Mesendoderm (in vitro differentiated cells): ENCODE results near the gene ABTB2.
"Not testable (repeated sequence)": the region's sequence is repeated elsewhere in the genome, so short reads cannot be mapped to it uniquely, and the experiment has no call there.

Experiments
- DNase-seq: peaks from one replicate; pipeline ENCODE4 v3.0.0; 2013
- H2AK5ac ChIP-seq: 2 replicates; pipeline ENCODE4 v1.6.1; 2013; ENCODE audit warnings: low read length, inconsistent platforms
- H2BK120ac ChIP-seq: 2 replicates; pipeline ENCODE4 v1.6.1; 2013; ENCODE audit warnings: low read depth, mild to moderate bottlenecking, low read length, moderate library complexity, mixed read lengths
- H2BK15ac ChIP-seq: replicated peaks from 2 replicates; pipeline ENCODE4 v1.6.1; 2013; ENCODE audit warnings: low read depth, mild to moderate bottlenecking, moderate library complexity
- H2BK5ac ChIP-seq: 2 replicates; pipeline ENCODE4 v1.6.1; 2013; ENCODE audit warnings: low read length, inconsistent platforms
- H3K18ac ChIP-seq: 2 replicates; pipeline ENCODE4 v1.6.1; 2013; ENCODE audit warnings: mild to moderate bottlenecking, low read length, mixed read lengths
- H3K23ac ChIP-seq: one replicate; pipeline ENCODE4 v1.6.1; 2013; ENCODE audit warnings: low read length
- H3K27ac ChIP-seq: 2 replicates; pipeline ENCODE4 v1.5.1; 2013; ENCODE audit warnings: low read depth, mild to moderate bottlenecking, inconsistent platforms, low read length, moderate library complexity
- H3K27me3 ChIP-seq: 2 replicates; pipeline ENCODE4 v1.6.1; 2013; ENCODE audit warnings: low read length, control low read depth, mild to moderate bottlenecking, inconsistent platforms; ENCODE audit not compliant: insufficient read depth, poor library complexity
- H3K36me3 ChIP-seq: 2 replicates; pipeline ENCODE4 v1.6.1; 2013; ENCODE audit warnings: low read length, inconsistent platforms; ENCODE audit not compliant: control insufficient read depth, insufficient read depth
- H3K4ac ChIP-seq: one replicate; pipeline ENCODE4 v1.6.1; 2013; ENCODE audit warnings: low read depth, mild to moderate bottlenecking, low read length, moderate library complexity
- H3K4me1 ChIP-seq: 2 replicates; pipeline ENCODE4 v1.6.1; 2013; ENCODE audit warnings: low read depth, low read length, inconsistent platforms; ENCODE audit not compliant: control insufficient read depth
- H3K4me2 ChIP-seq: 2 replicates; pipeline ENCODE4 v1.6.1; 2013; ENCODE audit warnings: low read length
- H3K4me3 ChIP-seq: 2 replicates; pipeline ENCODE4 v1.5.1; 2013; ENCODE audit warnings: mild to moderate bottlenecking, low read length
- H3K56ac ChIP-seq: one replicate; pipeline ENCODE4 v1.6.1; 2013; ENCODE audit warnings: low read length
- H3K79me1 ChIP-seq: 2 replicates; pipeline ENCODE4 v1.6.1; 2013; ENCODE audit warnings: low read length, inconsistent platforms
- H3K79me2 ChIP-seq: 2 replicates; pipeline ENCODE4 v1.6.1; 2013; ENCODE audit warnings: mild to moderate bottlenecking, low read length; ENCODE audit not compliant: control insufficient read depth, insufficient read depth
- H3K9ac ChIP-seq: 2 replicates; pipeline ENCODE4 v1.6.1; 2013; ENCODE audit warnings: low read length, inconsistent platforms
- H4K5ac ChIP-seq: one replicate; pipeline ENCODE4 v1.6.1; 2013; ENCODE audit warnings: low read length
- H4K8ac ChIP-seq: one replicate; pipeline ENCODE4 v1.6.1; 2013; ENCODE audit warnings: low read depth, mild to moderate bottlenecking, control low read depth, low read length, moderate library complexity
- WGBS: extraction: QIAGEN DNeasy Blood & Tissue Kit; methylation state at CpG from one replicate; pipeline ENCODE4 v1.1.7; 2013; ENCODE audit warnings: low lambda C conversion rate, missing lambda C conversion rate; ENCODE audit not compliant: insufficient coverage; ENCODE audit errors: extremely low coverage; 5-methylcytosine and 5-hydroxymethylcytosine counted together

ABTB2 gene

DNA sequence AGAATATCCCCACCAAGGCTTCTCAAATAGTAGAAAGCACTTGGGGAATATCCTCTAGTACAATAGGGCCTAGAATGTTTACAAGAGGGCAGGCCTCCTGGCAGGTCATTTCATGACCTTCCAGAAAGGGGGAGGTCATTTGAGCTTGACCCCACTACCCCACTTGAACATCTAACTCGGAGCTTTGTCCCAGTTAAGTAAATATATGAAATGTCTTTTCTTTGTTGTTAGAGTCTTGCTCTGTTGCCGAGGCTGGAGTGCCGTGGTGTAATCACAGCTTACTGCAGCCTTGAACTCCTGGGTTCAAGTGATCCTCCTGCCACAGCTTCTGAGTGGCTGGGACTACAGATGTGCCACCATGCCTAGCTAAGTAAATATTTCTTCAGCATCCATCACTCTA is 108.4 kb downstream of the ABTB2 start:
- Histone ChIP-seq H3K9ac (no peak overlapping the region), H2BK15ac (no peak overlapping the region), H3K4me2 (no peak overlapping the region), H3K4me1 (peaks cover 1% of the 10 kb centered on the region), H4K5ac (no peak overlapping the region), H3K4me3 (no peak overlapping the region), H3K27me3 (no peaks in the 10 kb centered on the region), H3K4ac (no peak overlapping the region), H3K79me2 (no peaks in the 10 kb centered on the region), H2AK5ac (no peak overlapping the region), H3K23ac (no peak overlapping the region), H4K8ac (no peak overlapping the region), H3K27ac (no peak overlapping the region), H2BK5ac (no peak overlapping the region), H3K36me3 (no peaks in the 10 kb centered on the region), H3K18ac (no peak overlapping the region), H2BK120ac (no peak overlapping the region), H3K56ac (no peak overlapping the region), H3K79me1 (no peaks in the 10 kb centered on the region)
- no peak for DNase-seq
- no CpG with 5 or more reads among the region's 3 CpGs for WGBS

DNA sequence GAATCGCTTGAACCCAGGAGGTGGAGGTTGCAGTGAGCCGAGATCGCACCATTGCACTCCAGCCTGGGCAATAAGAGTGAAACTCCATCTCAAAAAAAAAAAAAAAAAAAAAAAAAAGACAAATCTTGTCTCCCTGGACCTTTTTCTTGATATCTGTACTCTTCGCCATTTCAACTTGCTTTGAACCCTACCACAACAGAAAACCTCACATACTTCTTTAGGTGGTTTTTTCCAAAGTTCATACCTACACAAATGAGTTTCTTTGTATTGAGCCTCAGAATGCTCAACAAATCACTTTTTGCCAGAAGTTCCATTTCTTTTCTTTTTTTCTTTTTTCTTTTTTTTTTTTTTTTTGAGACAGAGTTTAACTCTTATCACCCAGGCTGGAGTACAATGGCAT is 111.3 kb downstream of the ABTB2 start:
- H2BK120ac ChIP-seq, H3K23ac ChIP-seq, H3K79me1 ChIP-seq, H3K79me2 ChIP-seq, H2AK5ac ChIP-seq, H3K9ac ChIP-seq, H3K56ac ChIP-seq, H3K27me3 ChIP-seq, H4K5ac ChIP-seq, H2BK5ac ChIP-seq, H3K36me3 ChIP-seq, H2BK15ac ChIP-seq, H3K4me1 ChIP-seq, H4K8ac ChIP-seq, H3K18ac ChIP-seq, H3K4me2 ChIP-seq, DNase-seq, H3K27ac ChIP-seq, H3K4me3 ChIP-seq, H3K4ac ChIP-seq: not testable (repeated sequence)
- no CpG with 5 or more reads among the region's 4 CpGs for WGBS

- Histone ChIP-seq H4K8ac (no peak overlapping the region), H3K79me1 (no peaks in the 10 kb centered on the region), H3K18ac (no peak overlapping the region), H3K4me3 (no peak overlapping the region), H3K36me3 (no peaks in the 10 kb centered on the region), H2BK120ac (no peak overlapping the region), H3K56ac (peak overlapping the region; percentile 45), H2BK15ac (no peak overlapping the region), H3K27ac (no peak overlapping the region), H3K4me1 (peaks cover 10% of the 10 kb centered on the region), H3K27me3 (no peaks in the 10 kb centered on the region), H3K23ac (no peak overlapping the region), H2AK5ac (no peak overlapping the region), H2BK5ac (no peak overlapping the region), H3K79me2 (no peaks in the 10 kb centered on the region), H3K9ac (no peak overlapping the region), H3K4me2 (no peak overlapping the region), H4K5ac (no peak overlapping the region), H3K4ac (no peak overlapping the region)
- no peak for DNase-seq
- WGBS = no CpG with 5 or more reads among the region's 4 CpGs
Observed at GRCh38 chr11:34245041-34245440, 112.8 kb downstream of the ABTB2 start.

DNA sequence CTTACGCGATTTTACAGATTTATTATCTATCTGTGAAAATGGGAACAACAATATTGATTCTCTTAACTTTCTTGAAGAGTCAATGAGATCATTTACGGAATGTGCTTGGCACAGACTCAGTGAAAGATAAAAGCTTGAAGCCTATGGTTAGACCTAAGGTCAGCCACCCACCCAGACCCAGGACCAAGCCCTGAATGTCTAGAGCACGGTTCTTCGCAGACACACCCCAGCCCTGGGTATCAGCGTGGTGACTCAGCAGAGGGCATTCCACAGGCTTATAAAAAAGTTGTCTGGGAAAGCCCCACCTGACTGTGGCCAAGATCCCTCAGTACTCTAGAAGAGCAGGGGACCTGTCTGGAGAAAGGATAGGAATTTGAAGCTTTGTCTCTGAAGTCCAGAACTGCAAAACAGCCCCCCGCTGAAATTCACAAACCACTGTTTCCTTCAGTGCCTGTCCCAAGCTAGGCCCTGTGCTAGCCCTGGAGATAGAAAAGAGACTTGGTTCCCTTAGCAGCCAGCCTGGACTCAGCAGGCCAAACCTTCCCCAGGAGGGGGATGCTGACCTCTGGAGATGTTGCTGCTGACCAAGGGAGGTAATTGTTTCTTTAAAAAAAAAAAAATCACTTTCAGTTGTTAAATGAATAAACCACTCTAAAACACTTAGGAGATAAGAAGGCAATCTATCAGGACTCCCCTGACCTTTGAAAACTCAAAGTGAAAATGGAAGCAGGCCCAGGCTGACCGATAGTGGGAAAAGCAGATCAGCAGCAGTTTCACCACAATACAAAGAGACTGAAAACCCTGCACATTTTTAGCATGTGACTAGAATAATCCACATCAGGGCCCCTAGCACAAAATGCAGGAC is 114.0 kb downstream of the ABTB2 start:
- H3K4me1 ChIP-seq = peaks cover 12% of the 10 kb centered on the region
- H3K4me3 ChIP-seq = no peak overlapping the region
- no peak overlapping the region for H3K4ac ChIP-seq
- no peak overlapping the region for H3K23ac ChIP-seq
- no peak overlapping the region for H3K4me2 ChIP-seq
- H4K8ac ChIP-seq = no peak overlapping the region
- peak overlapping the region; percentile 20 for H3K9ac ChIP-seq
- peak; percentile 86 for DNase-seq
- H3K18ac ChIP-seq = peak overlapping the region; percentile 25
- H2BK15ac ChIP-seq = no peak overlapping the region
- H3K79me1 ChIP-seq = no peaks in the 10 kb centered on the region
- H2AK5ac ChIP-seq = no peak overlapping the region
- no peak overlapping the region for H4K5ac ChIP-seq
- peak overlapping the region; percentile 17 for H2BK120ac ChIP-seq
- peak overlapping the region; percentile 24 for H2BK5ac ChIP-seq
- no peaks in the 10 kb centered on the region for H3K36me3 ChIP-seq
- peak overlapping the region; percentile 66 for H3K56ac ChIP-seq
- no peaks in the 10 kb centered on the region for H3K79me2 ChIP-seq
- peak overlapping the region; percentile 14 for H3K27ac ChIP-seq
- H3K27me3 ChIP-seq = no peaks in the 10 kb centered on the region
- WGBS = no CpG with 5 or more reads among the region's 8 CpGs

- Histone ChIP-seq H2BK5ac (no peak overlapping the region), H3K4me1 (peaks cover 12% of the 10 kb centered on the region), H3K79me1 (no peaks in the 10 kb centered on the region), H2AK5ac (no peak overlapping the region), H3K23ac (no peak overlapping the region), H3K18ac (peak overlapping the region; percentile 24), H2BK120ac (no peak overlapping the region), H3K79me2 (no peaks in the 10 kb centered on the region), H3K4me2 (no peak overlapping the region), H3K4ac (no peak overlapping the region), H4K8ac (no peak overlapping the region), H2BK15ac (no peak overlapping the region), H3K27ac (no peak overlapping the region), H4K5ac (no peak overlapping the region), H3K4me3 (no peak overlapping the region), H3K56ac (no peak overlapping the region), H3K9ac (no peak overlapping the region), H3K27me3 (no peaks in the 10 kb centered on the region), H3K36me3 (no peaks in the 10 kb centered on the region)
- no peak for DNase-seq
- WGBS = no CpG with 5 or more reads among the region's 11 CpGs
Observed at GRCh38 chr11:34242037-34242625, 115.7 kb downstream of the ABTB2 start.
